Esophagus (tissue), 2 donors: Measurements from ENCODE around the gene PTPRD. TPM values are rescaled to one million over a fixed set of nuclear protein-coding genes. Genes with fewer than 3 reads are reported as not detected.

Source experiments
- H3K27ac ChIP-seq, 2 donors: one replicate each; pipeline ENCODE4 v1.5.1; 2013; ENCODE audit warnings: low read depth in 2 of 2, mild to moderate bottlenecking in 2 of 2, inconsistent platforms in 1 of 2, low read length in 1 of 2, moderate library complexity in 1 of 2
- H3K27me3 ChIP-seq, 2 donors: one replicate each; pipeline ENCODE4 v1.6.1; 2013; ENCODE audit warnings: low read length in 2 of 2, control low read depth in 1 of 2, mild to moderate bottlenecking in 1 of 2; ENCODE audit not compliant: insufficient read depth in 2 of 2, control insufficient read depth in 1 of 2
- H3K36me3 ChIP-seq, 2 donors: one replicate each; pipeline ENCODE4 v1.6.1; 2013; ENCODE audit warnings: low read length in 1 of 2; ENCODE audit not compliant: control insufficient read depth in 2 of 2, insufficient read depth in 2 of 2
- H3K4me1 ChIP-seq, 2 donors: one replicate each; pipeline ENCODE4 v1.6.1; 2013; ENCODE audit warnings: low read length in 1 of 2; ENCODE audit not compliant: control insufficient read depth in 2 of 2, insufficient read depth in 2 of 2
- H3K4me3 ChIP-seq, 2 donors: one replicate each; pipeline ENCODE4 v1.5.1; 2013; ENCODE audit warnings: low read length in 2 of 2, mild to moderate bottlenecking in 2 of 2, low read depth in 1 of 2, moderate library complexity in 1 of 2
- H3K9me3 ChIP-seq, 2 donors: one replicate each; pipeline ENCODE4 v1.6.1; 2013; ENCODE audit warnings: mild to moderate bottlenecking in 2 of 2, low read depth in 1 of 2, low read length in 1 of 2, moderate library complexity in 1 of 2; ENCODE audit not compliant: control insufficient read depth in 2 of 2, insufficient read depth in 1 of 2
- WGBS, 2 donors: extraction: QIAGEN DNeasy Blood & Tissue Kit; methylation state at CpG; one replicate each; pipeline ENCODE4 v1.1.7; 2013; 5-methylcytosine and 5-hydroxymethylcytosine counted together
- polyA plus RNA-seq, 2 donors: library from polyadenylated mRNA; stranded (reverse); fragments of 200-250 nt; gene quantifications; one replicate each; pipeline ENCODE4 v1.2.3, GENCODE V29; 2013
- donor health status: healthy with polysubstance abuse.
- donor health status: Bipolar disorder and iron deficiency.

PTPRD gene
- polyA plus RNA-seq, 2 donors, result 0.53 to 0.60 TPM

- Histone ChIP-seq H3K4me1 (no peaks in the 10 kb centered on the region), H3K36me3 (no peaks in the 10 kb centered on the region), H3K4me3 (no peak overlapping the region)
Observed at GRCh38 chr9:9538766-9539165, 1074.0 kb downstream of the PTPRD start.

GRCh38 chr9:9538356-9538755 lies 1074.4 kb downstream of the PTPRD start:
- H3K27me3 ChIP-seq, result no peaks in the 10 kb centered on the region
- H3K36me3 ChIP-seq, result no peaks in the 10 kb centered on the region
- no peak overlapping the region for H3K27ac ChIP-seq
- H3K4me1 ChIP-seq, result no peaks in the 10 kb centered on the region
- WGBS, 2 donors, result 79 to 83% methylated on average over 4 of the region's 4 CpGs
- no peaks in the 10 kb centered on the region for H3K9me3 ChIP-seq
- no peak overlapping the region for H3K4me3 ChIP-seq

More at GRCh38 chr9:9538766-9539165, 1074.0 kb downstream of the PTPRD start:
- H3K9me3 ChIP-seq, result no peaks in the 10 kb centered on the region
- H3K27ac ChIP-seq, result no peak overlapping the region
- H3K27me3 ChIP-seq, result no peaks in the 10 kb centered on the region

GRCh38 chr9:9536523-9536922 lies 1076.3 kb downstream of the PTPRD start:
- Histone ChIP-seq H3K27me3 (no peaks in the 10 kb centered on the region), H3K36me3 (no peaks in the 10 kb centered on the region), H3K9me3 (no peaks in the 10 kb centered on the region), H3K27ac (no peak overlapping the region), H3K4me1 (no peaks in the 10 kb centered on the region), H3K4me3 (no peak overlapping the region)
- WGBS, 2 donors, result 43 to 45% methylated on average over 9 of the region's 9 CpGs

- no peak overlapping the region for H3K4me3 ChIP-seq
- 77 to 81% methylated on average over 8 of the region's 8 CpGs for WGBS, 2 donors
- no peaks in the 10 kb centered on the region for H3K4me1 ChIP-seq
- no peaks in the 10 kb centered on the region for H3K36me3 ChIP-seq
- no peaks in the 10 kb centered on the region for H3K27me3 ChIP-seq
- no peaks in the 10 kb centered on the region for H3K9me3 ChIP-seq
- H3K27ac ChIP-seq, result no peak overlapping the region
Observed at GRCh38 chr9:9523476-9524139, 1089.2 kb downstream of the PTPRD start.

- 44 to 63% methylated on average over 1 of the region's 1 CpG for WGBS, 2 donors
- Histone ChIP-seq H3K4me1 (no peaks in the 10 kb centered on the region), H3K27me3 (no peaks in the 10 kb centered on the region), H3K4me3 (no peak overlapping the region), H3K9me3 (no peaks in the 10 kb centered on the region), H3K36me3 (no peaks in the 10 kb centered on the region), H3K27ac (no peak overlapping the region)
Observed at GRCh38 chr9:9522406-9522805, 1090.4 kb downstream of the PTPRD start.

GRCh38 chr9:9521033-9521779 lies 1091.6 kb downstream of the PTPRD start:
- 30 to 35% methylated on average over 5 of the region's 5 CpGs for WGBS, 2 donors
- no peaks in the 10 kb centered on the region for H3K4me1 ChIP-seq
- H3K4me3 ChIP-seq, result no peak overlapping the region
- no peaks in the 10 kb centered on the region for H3K36me3 ChIP-seq
- no peak overlapping the region for H3K27ac ChIP-seq
- H3K9me3 ChIP-seq, result no peaks in the 10 kb centered on the region
- H3K27me3 ChIP-seq, result no peaks in the 10 kb centered on the region

GRCh38 chr9:9504869-9505268 lies 1107.9 kb downstream of the PTPRD start:
- 77 to 79% methylated on average over 1 of the region's 1 CpG for WGBS, 2 donors

GRCh38 chr9:9499546-9499945 lies 1113.3 kb downstream of the PTPRD start:
- H3K27ac ChIP-seq, result no peak overlapping the region
- H3K27me3 ChIP-seq, result no peaks in the 10 kb centered on the region
- H3K4me1 ChIP-seq, result no peaks in the 10 kb centered on the region
- no peaks in the 10 kb centered on the region for H3K36me3 ChIP-seq
- peaks cover 0 to 4% of the 10 kb centered on the region in 2 donors for H3K9me3 ChIP-seq
- H3K4me3 ChIP-seq, result no peak overlapping the region

More at GRCh38 chr9:9504869-9505268, 1107.9 kb downstream of the PTPRD start:
- no peaks in the 10 kb centered on the region for H3K9me3 ChIP-seq
- H3K4me1 ChIP-seq, result no peaks in the 10 kb centered on the region
- no peak overlapping the region for H3K27ac ChIP-seq
- H3K4me3 ChIP-seq, result no peak overlapping the region
- H3K27me3 ChIP-seq, result no peaks in the 10 kb centered on the region
- no peaks in the 10 kb centered on the region for H3K36me3 ChIP-seq

GRCh38 chr9:9498846-9499245 lies 1114.0 kb downstream of the PTPRD start:
- WGBS, 2 donors, result 58 to 61% methylated on average over 2 of the region's 2 CpGs
- Histone ChIP-seq H3K4me3 (no peak overlapping the region), H3K4me1 (no peaks in the 10 kb centered on the region), H3K27me3 (no peaks in the 10 kb centered on the region), H3K9me3 (peaks cover 0 to 4% of the 10 kb centered on the region in 2 donors), H3K36me3 (no peaks in the 10 kb centered on the region), H3K27ac (no peak overlapping the region)

GRCh38 chr9:9498128-9498527 lies 1114.7 kb downstream of the PTPRD start:
- no peaks in the 10 kb centered on the region for H3K36me3 ChIP-seq
- H3K27me3 ChIP-seq, result no peaks in the 10 kb centered on the region
- H3K27ac ChIP-seq, result no peak overlapping the region
- peaks cover 0 to 4% of the 10 kb centered on the region in 2 donors for H3K9me3 ChIP-seq
- no peaks in the 10 kb centered on the region for H3K4me1 ChIP-seq
- WGBS, 2 donors, result 46 to 52% methylated on average over 3 of the region's 3 CpGs
- H3K4me3 ChIP-seq, result no peak overlapping the region
